H1 (cell line): ENCODE results near the gene SHISAL1. TPM values are rescaled to one million over a fixed set of nuclear protein-coding genes. Genes with fewer than 3 reads are reported as not detected.

Experiments used
- CTCF ChIA-PET: fragments of 300-600 bp; sonication (Branson Sonifier 250); formaldehyde crosslinking; loops from one replicate; lab custom pipeline; 2021; ENCODE audit not compliant: partially characterized antibody; lab: Charles Lee
- POLR2A ChIA-PET: fragments of 300-600 bp; sonication (Branson Sonifier 250); formaldehyde crosslinking; loops from one replicate; lab custom pipeline; 2021; ENCODE audit warnings: inconsistent platforms; ENCODE audit not compliant: partially characterized antibody; lab: Charles Lee
- DNase-seq, 2 experiments: peaks; one replicate each; pipeline versions ENCODE4 v3.0.0 to v3.0.0-alpha.2; 2010 to 2022; ENCODE audit warnings: low spot score in 2 of 2, low read depth in 1 of 2, mixed read lengths in 1 of 2
- FAIRE-seq: peaks from 2 replicates; lab custom pipeline; 2011; peaks lifted over from hg19 to GRCh38; lab: Jason Lieb, UNC
- H2AFZ ChIP-seq: 2 replicates; pipeline ENCODE4 v1.8.1; 2012; ENCODE audit warnings: low read length, inconsistent platforms
- H2AK5ac ChIP-seq: 2 replicates; pipeline ENCODE4 v1.6.1; 2013; ENCODE audit warnings: low read depth, low read length
- H2BK120ac ChIP-seq: replicated peaks from 2 replicates; pipeline ENCODE3; 2013; ENCODE audit warnings: low read depth, low read length, inconsistent platforms
- H2BK12ac ChIP-seq: 2 replicates; pipeline ENCODE4 v1.6.1; 2013; ENCODE audit warnings: low read depth, low read length
- H2BK15ac ChIP-seq: 2 replicates; pipeline ENCODE4 v1.6.1; 2013; ENCODE audit warnings: low read length
- H2BK20ac ChIP-seq: 2 replicates; pipeline ENCODE4 v1.6.1; 2013; ENCODE audit warnings: low read length
- H2BK5ac ChIP-seq: 2 replicates; pipeline ENCODE4 v1.6.1; 2013; ENCODE audit warnings: low read depth, low read length
- H3K14ac ChIP-seq: 2 replicates; pipeline ENCODE4 v1.6.1; 2013; ENCODE audit warnings: inconsistent platforms; ENCODE audit not compliant: insufficient read length
- H3K18ac ChIP-seq: 2 replicates; pipeline ENCODE4 v1.6.1; 2013; ENCODE audit warnings: low read length; ENCODE audit errors: extremely low read depth
- H3K23ac ChIP-seq: 2 replicates; pipeline ENCODE4 v1.6.1; 2013; ENCODE audit warnings: inconsistent platforms; ENCODE audit not compliant: insufficient read length
- H3K23me2 ChIP-seq: 2 replicates; pipeline ENCODE4 v1.6.1; 2013; ENCODE audit warnings: low read depth, low read length
- H3K27ac ChIP-seq: 2 replicates; pipeline ENCODE4 v1.6.1; 2011; ENCODE audit warnings: low read depth, low read length, inconsistent platforms
- H3K27me3 ChIP-seq, 4 experiments: replicated peaks in 1 of 4; 1 replicate in 1 of 4; 2 replicates in 3 of 4; pipeline versions ENCODE4 v1.6.1 to v1.8.1; 2011 to 2013; ENCODE audit warnings: low read length in 3 of 4, mild to moderate bottlenecking in 3 of 4, inconsistent platforms in 2 of 4, mixed read lengths in 2 of 4, moderate library complexity in 1 of 4; ENCODE audit not compliant: control insufficient read depth in 3 of 4, insufficient read depth in 3 of 4; ENCODE audit errors: extremely low read depth in 1 of 4
- H3K36me3 ChIP-seq, 4 experiments: 2 replicates each; pipeline versions ENCODE4 v1.6.1 to v1.8.1; 2011 to 2013; ENCODE audit warnings: mild to moderate bottlenecking in 4 of 4, low read length in 3 of 4, moderate library complexity in 2 of 4, control low read depth in 1 of 4, inconsistent platforms in 1 of 4; ENCODE audit not compliant: insufficient read depth in 4 of 4, control insufficient read depth in 2 of 4
- H3K4ac ChIP-seq: replicated peaks from 2 replicates; pipeline ENCODE3; 2013; ENCODE audit warnings: low read length, low read depth, mixed read lengths, inconsistent platforms; ENCODE audit not compliant: insufficient read length
- H3K4me1 ChIP-seq, 4 experiments: replicated peaks in 1 of 4; 1 replicate in 1 of 4; 2 replicates in 3 of 4; pipeline versions ENCODE4 v1.6.1 to v1.8.1; 2011 to 2013; ENCODE audit warnings: low read length in 3 of 4, inconsistent platforms in 2 of 4, mixed read lengths in 1 of 4; ENCODE audit not compliant: insufficient read depth in 4 of 4, control insufficient read depth in 3 of 4
- H3K4me2 ChIP-seq, 2 experiments: 2 replicates each; pipeline versions ENCODE4 v1.6.1 to v1.8.1; 2011 to 2013; ENCODE audit warnings: low read depth in 2 of 2, low read length in 2 of 2, control low read depth in 1 of 2, inconsistent platforms in 1 of 2, mild to moderate bottlenecking in 1 of 2; ENCODE audit not compliant: insufficient read depth in 1 of 2
- H3K4me3 ChIP-seq, 4 experiments: fragments of 200-600, 300-600 bp in 1 of 4; sonication (generic), shearing (Covaris generic), sonication (Bioruptor Twin) in 1 of 4; 2 replicates each; pipeline versions ENCODE4 v1.5.1 to v1.8.1; 2011 to 2016; ENCODE audit warnings: low read length in 4 of 4, low read depth in 3 of 4, control low read depth in 2 of 4, inconsistent platforms in 2 of 4, mild to moderate bottlenecking in 2 of 4, mixed read lengths in 1 of 4, moderate library complexity in 1 of 4; ENCODE audit not compliant: insufficient read depth in 2 of 4; ENCODE audit errors: extremely low read depth in 1 of 4
- H3K56ac ChIP-seq: replicated peaks from 2 replicates; pipeline ENCODE3; 2013; ENCODE audit warnings: low read depth, mild to moderate bottlenecking, mixed read lengths, low read length, inconsistent platforms; ENCODE audit not compliant: insufficient read length
- H3K79me1 ChIP-seq: 2 replicates; pipeline ENCODE4 v1.6.1; 2013; ENCODE audit warnings: low read depth, low read length, control low read depth
- H3K79me2 ChIP-seq, 2 experiments: 2 replicates each; pipeline versions ENCODE4 v1.6.1 to v1.8.1; 2012 to 2013; ENCODE audit warnings: low read length in 2 of 2, mild to moderate bottlenecking in 2 of 2, inconsistent platforms in 1 of 2; ENCODE audit not compliant: insufficient read depth in 2 of 2, control insufficient read depth in 1 of 2
- H3K9ac ChIP-seq, 4 experiments: replicated peaks in 1 of 4; 1 replicate in 1 of 4; 2 replicates in 3 of 4; pipeline versions ENCODE4 v1.6.1 to v1.8.1; 2011 to 2013; ENCODE audit warnings: low read depth in 3 of 4, low read length in 3 of 4, control low read depth in 2 of 4, mild to moderate bottlenecking in 2 of 4, moderate library complexity in 2 of 4, inconsistent platforms in 1 of 4; ENCODE audit errors: extremely low read depth in 1 of 4
- H3K9me3 ChIP-seq, 2 experiments: 2 replicates each; pipeline versions ENCODE4 v1.6.1 to v1.8.1; 2012 to 2013; ENCODE audit warnings: mild to moderate bottlenecking in 2 of 2, moderate library complexity in 2 of 2, control low read depth in 1 of 2, inconsistent platforms in 1 of 2, low read depth in 1 of 2, low read length in 1 of 2, mixed read lengths in 1 of 2; ENCODE audit not compliant: insufficient read depth in 2 of 2
- H4K20me1 ChIP-seq, 2 experiments: replicated peaks in 1 of 2; 2 replicates each; pipeline versions ENCODE3 to v1.8.1; 2011 to 2013; ENCODE audit warnings: inconsistent platforms in 2 of 2, low read length in 2 of 2, mild to moderate bottlenecking in 1 of 2; ENCODE audit not compliant: insufficient read depth in 2 of 2, control insufficient read depth in 1 of 2
- H4K5ac ChIP-seq: 2 replicates; pipeline ENCODE4 v1.6.1; 2013; ENCODE audit warnings: low read length, low read depth, mixed read lengths, inconsistent platforms; ENCODE audit not compliant: insufficient read length
- H4K8ac ChIP-seq: 2 replicates; pipeline ENCODE4 v1.8.0; 2013; ENCODE audit warnings: mild to moderate bottlenecking, moderate library complexity, low read length, inconsistent platforms; ENCODE audit not compliant: insufficient read depth; ENCODE audit errors: extremely low read depth
- H4K91ac ChIP-seq: replicated peaks from 2 replicates; pipeline ENCODE3; 2013; ENCODE audit warnings: low read length, mixed read lengths, inconsistent platforms; ENCODE audit not compliant: insufficient read length
- EP300 ChIP-seq, 2 experiments: IDR thresholded peaks; 1 replicate in 1 of 2; 2 replicates in 1 of 2; pipeline ENCODE4 v1.6.1; 2011 to 2012; ENCODE audit warnings: low read depth in 2 of 2, low read length in 2 of 2, mild to moderate bottlenecking in 2 of 2, borderline replicate concordance in 1 of 2, inconsistent platforms in 1 of 2, moderate library complexity in 1 of 2
- HDAC6 ChIP-seq: IDR thresholded peaks from one replicate; pipeline ENCODE4 v1.7.1; 2012; ENCODE audit warnings: low read depth, mild to moderate bottlenecking, inconsistent platforms, low read length, moderate library complexity
- JUN ChIP-seq: IDR thresholded peaks from 2 replicates; pipeline ENCODE4 v1.6.1; 2011; ENCODE audit warnings: low read depth, mild to moderate bottlenecking, improper control_type of control experiment, low read length
- KDM4A ChIP-seq: IDR thresholded peaks from one replicate; pipeline ENCODE4 v1.7.1; 2012; ENCODE audit warnings: low read depth, mild to moderate bottlenecking, moderate library complexity, low read length, inconsistent platforms; ENCODE audit not compliant: severe bottlenecking
- PHF8 ChIP-seq: fragments of 200-600 bp; sonication (generic); conservative IDR thresholded peaks from 2 replicates; pipeline ENCODE4 v1.7.1; 2012; ENCODE audit warnings: low read depth, mild to moderate bottlenecking, inconsistent platforms, low read length, moderate library complexity
- RNF2 ChIP-seq: fragments of 200-900, 300-1000 bp; sonication (generic); IDR thresholded peaks from 2 replicates; pipeline ENCODE4 v1.7.1; 2016; ENCODE audit warnings: borderline replicate concordance, low read depth, mild to moderate bottlenecking, antibody characterized with exemption, low read length; ENCODE audit not compliant: poor library complexity, severe bottlenecking; ENCODE audit errors: missing control alignments
- SP1 ChIP-seq: IDR thresholded peaks from 2 replicates; pipeline ENCODE4 v1.6.1; 2011; ENCODE audit warnings: low read depth, low read length
- WGBS, 2 experiments: shearing (Covaris generic) in 1 of 2; methylation state at CpG; one replicate each; pipeline versions ENCODE4 v1.1.6 to v1.1.7; 2013 to 2015; ENCODE audit warnings: low lambda C conversion rate in 2 of 2, mixed read lengths in 2 of 2, inconsistent platforms in 1 of 2, low coverage in 1 of 2, missing lambda C conversion rate in 1 of 2; ENCODE audit not compliant: insufficient replicate concordance in 2 of 2, insufficient coverage in 1 of 2, insufficient read length in 1 of 2; ENCODE audit errors: extremely low coverage in 1 of 2, missing lambda C conversion rate in 1 of 2; 5-methylcytosine and 5-hydroxymethylcytosine counted together
- polyA plus RNA-seq, 7 experiments: library from polyadenylated mRNA; depleted of rRNA in 3 of 7; stranded (reverse) in 5 of 7; unstranded in 2 of 7; fragments of >200 nt in 5 of 7; fragments of 200-250 nt in 2 of 7; gene quantifications; 1 replicate in 5 of 7; 2 replicates in 1 of 7; 4 replicates in 1 of 7; pipeline versions ENCODE4 v1.2.1 to v1.2.3, GENCODE V29; 2011 to 2013; ENCODE audit warnings: missing spikeins in 2 of 7, mixed read lengths in 2 of 7
- total RNA-seq: library from RNA; stranded (reverse); fragmentation: NEBNext Ultra II Directional; extraction: Animal tissue kit (Norgen Biotek cat#: 25700); gene quantifications from 2 replicates; pipeline ENCODE4 v1.2.1, GENCODE V29; 2021
- TF ChIP-seq, protein P1 (sequence below), 3 experiments: IDR thresholded peaks; 1 replicate in 2 of 3; 2 replicates in 1 of 3; pipeline versions ENCODE4 v1.5.1 to v1.6.1; 2011; ENCODE audit warnings: low read length in 3 of 3, mild to moderate bottlenecking in 3 of 3, inconsistent platforms in 2 of 3, low read depth in 1 of 3, moderate library complexity in 1 of 3; ENCODE audit not compliant: insufficient read depth in 1 of 3; ENCODE audit errors: control extremely low read depth in 1 of 3

Gene SHISAL1
- total and polyA plus RNA-seq, 2 of the 8 experiments (the other 6 are each of a cell fraction or from before 2014, with no cell fraction given) = 3.7 to 5.8 TPM

- H3K56ac ChIP-seq = no peak overlapping the region
- no peak overlapping the region for H2BK15ac ChIP-seq
- H3K9ac ChIP-seq = no peak overlapping the region
- no peak overlapping the region for H3K14ac ChIP-seq
- no peak overlapping the region for H4K91ac ChIP-seq
- H3K79me1 ChIP-seq = no peaks in the 10 kb centered on the region
- H3K27me3 ChIP-seq = no peaks in the 10 kb centered on the region
- no peaks in the 10 kb centered on the region for H3K79me2 ChIP-seq
- no peaks in the 10 kb centered on the region for H3K23me2 ChIP-seq
- H2BK20ac ChIP-seq = no peak overlapping the region
- no peaks in the 10 kb centered on the region for H4K20me1 ChIP-seq
- H2AFZ ChIP-seq = no peak overlapping the region
- DNase-seq (peak in 1 of 2 experiments; percentile 40), FAIRE-seq (peak; percentile 28)
- no peak overlapping the region for H2AK5ac ChIP-seq
- no peak overlapping the region for H3K27ac ChIP-seq
- H3K9me3 ChIP-seq = no peaks in the 10 kb centered on the region
- ChIA-PET CTCF (interaction anchor here (0.5 kb wide), 1 partner anchor 71 kb away, joined by 3 read pairs; no protein-coding TSS in a partner anchor), POLR2A (no interaction called here)
- H3K4ac ChIP-seq = no peak overlapping the region
- no peaks in the 10 kb centered on the region for H3K36me3 ChIP-seq
- H3K4me1 ChIP-seq = peaks cover 0 to 4% (median 2%) of the 10 kb centered on the region in 4 experiments; a peak in 4 of 7 replicates
- no peak overlapping the region for H2BK120ac ChIP-seq
- H3K4me3 ChIP-seq = no peak overlapping the region; a peak in 1 of 8 replicates
- 76 to 100% methylated on average over 1 to 13 of the region's 13 CpGs for WGBS, 2 experiments
- peak overlapping the region in 1 of 2 experiments; percentile 26; a peak in 1 of 4 replicates for H3K4me2 ChIP-seq
- no peak overlapping the region for H2BK12ac ChIP-seq
- H2BK5ac ChIP-seq = no peak overlapping the region
- H4K5ac ChIP-seq = no peak overlapping the region
- no peak overlapping the region for H3K18ac ChIP-seq
- H4K8ac ChIP-seq = no peak overlapping the region
- H3K23ac ChIP-seq = no peak overlapping the region
- TF ChIP-seq JUN = no peak
- no peak for TF ChIP-seq KDM4A
- no peak for TF ChIP-seq EP300 (IDR thresholded peaks at IDR 0.05; ENCODE audit: borderline replicate concordance in 1 of 2, low read depth in 2 of 2, low read length in 2 of 2)
- TF ChIP-seq RNF2 = no peak
- TF ChIP-seq HDAC6 = no peak
- TF ChIP-seq PHF8 = no peak
- no peak for TF ChIP-seq SP1
- TF ChIP-seq, protein P1, sequence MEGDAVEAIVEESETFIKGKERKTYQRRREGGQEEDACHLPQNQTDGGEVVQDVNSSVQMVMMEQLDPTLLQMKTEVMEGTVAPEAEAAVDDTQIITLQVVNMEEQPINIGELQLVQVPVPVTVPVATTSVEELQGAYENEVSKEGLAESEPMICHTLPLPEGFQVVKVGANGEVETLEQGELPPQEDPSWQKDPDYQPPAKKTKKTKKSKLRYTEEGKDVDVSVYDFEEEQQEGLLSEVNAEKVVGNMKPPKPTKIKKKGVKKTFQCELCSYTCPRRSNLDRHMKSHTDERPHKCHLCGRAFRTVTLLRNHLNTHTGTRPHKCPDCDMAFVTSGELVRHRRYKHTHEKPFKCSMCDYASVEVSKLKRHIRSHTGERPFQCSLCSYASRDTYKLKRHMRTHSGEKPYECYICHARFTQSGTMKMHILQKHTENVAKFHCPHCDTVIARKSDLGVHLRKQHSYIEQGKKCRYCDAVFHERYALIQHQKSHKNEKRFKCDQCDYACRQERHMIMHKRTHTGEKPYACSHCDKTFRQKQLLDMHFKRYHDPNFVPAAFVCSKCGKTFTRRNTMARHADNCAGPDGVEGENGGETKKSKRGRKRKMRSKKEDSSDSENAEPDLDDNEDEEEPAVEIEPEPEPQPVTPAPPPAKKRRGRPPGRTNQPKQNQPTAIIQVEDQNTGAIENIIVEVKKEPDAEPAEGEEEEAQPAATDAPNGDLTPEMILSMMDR (IDR thresholded peaks at IDR 0.05; ENCODE audit: control extremely low read depth in 1 of 3, insufficient read depth in 1 of 3, low read depth in 1 of 3, low read length in 3 of 3) = no peak
Observed at GRCh38 chr22:44256556-44257485, 55.9 kb downstream of the SHISAL1 start.
